GM12878 (cell line): ENCODE results near the gene NT5E. TPM values are rescaled to one million over a fixed set of nuclear protein-coding genes. Genes with fewer than 3 reads are reported as not detected.

Experiments used
- ASH2L ChIP-seq: fragments of 300-600, 200-600 bp; sonication (generic); IDR thresholded peaks from 2 replicates; pipeline ENCODE4 v1.6.1; 2017; ENCODE audit warnings: low read depth, mild to moderate bottlenecking, borderline replicate concordance
- BCLAF1 ChIP-seq: fragments of 450-650 bp; IDR thresholded peaks from 2 replicates; pipeline ENCODE4 v1.6.1; 2017; ENCODE audit warnings: antibody characterized with exemption, mild to moderate bottlenecking, moderate library complexity
- CBFB ChIP-seq: IDR thresholded peaks from 2 replicates; pipeline ENCODE4 v1.6.1; 2016; ENCODE audit warnings: antibody characterized with exemption, low read depth
- CBX5 ChIP-seq: sonication (generic); IDR thresholded peaks from 2 replicates; pipeline ENCODE4 v1.6.1; 2016; ENCODE audit warnings: low read depth, moderate library complexity, mild to moderate bottlenecking, inconsistent platforms
- DPF2 ChIP-seq: fragments of 450-650 bp; IDR thresholded peaks from 2 replicates; pipeline ENCODE4 v1.6.1; 2017; ENCODE audit warnings: mild to moderate bottlenecking
- E2F4 ChIP-seq: IDR thresholded peaks from 2 replicates; pipeline ENCODE4 v1.6.1; 2012; ENCODE audit warnings: low read depth, low read length, improper control_type of control experiment
- E4F1 ChIP-seq: fragments of 450-650 bp; IDR thresholded peaks from 2 replicates; pipeline ENCODE4 v1.6.1; 2018; ENCODE audit warnings: borderline replicate concordance, mild to moderate bottlenecking; ENCODE audit not compliant: partially characterized antibody
- IKZF1 ChIP-seq: fragments of 450-650 bp; conservative IDR thresholded peaks from 2 replicates; pipeline ENCODE4 v1.6.1; 2017; ENCODE audit warnings: antibody characterized with exemption, mild to moderate bottlenecking
- IKZF2 ChIP-seq, 2 experiments: fragments of 450-650 bp; IDR thresholded peaks; 2 replicates each; pipeline ENCODE4 v1.6.1; 2017; ENCODE audit warnings: mild to moderate bottlenecking in 2 of 2, moderate library complexity in 2 of 2
- JUND ChIP-seq: IDR thresholded peaks from 2 replicates; pipeline ENCODE4 v1.6.1; 2012; ENCODE audit warnings: low read depth, mild to moderate bottlenecking, low read length, improper control_type of control experiment, moderate library complexity
- MAX ChIP-seq: IDR thresholded peaks from 2 replicates; pipeline ENCODE4 v1.6.1; 2012; ENCODE audit warnings: low read depth, low read length, improper control_type of control experiment
- MTA2 ChIP-seq: fragments of 450-650 bp; IDR thresholded peaks from 2 replicates; pipeline ENCODE4 v1.6.1; 2016; ENCODE audit warnings: low read depth, mild to moderate bottlenecking, moderate library complexity
- PAX8 ChIP-seq: fragments of 450-650 bp; IDR thresholded peaks from 2 replicates; pipeline ENCODE4 v1.6.1; 2017; ENCODE audit warnings: mild to moderate bottlenecking, moderate library complexity
- SMC3 ChIP-seq: IDR thresholded peaks from 2 replicates; pipeline ENCODE4 v1.6.1; 2011; ENCODE audit warnings: low read length, improper control_type of control experiment, borderline replicate concordance
- SPI1 ChIP-seq: IDR thresholded peaks from 2 replicates; pipeline ENCODE4 v1.6.1; 2011; ENCODE audit warnings: low read depth, mild to moderate bottlenecking, low read length, moderate library complexity, borderline replicate concordance; ENCODE audit not compliant: insufficient read depth
- TARDBP ChIP-seq: IDR thresholded peaks from 2 replicates; pipeline ENCODE4 v1.6.1; 2016; ENCODE audit warnings: borderline replicate concordance
- TCF12 ChIP-seq: IDR thresholded peaks from 2 replicates; pipeline ENCODE4 v1.6.1; 2011; ENCODE audit warnings: low read depth, mild to moderate bottlenecking, low read length
- ZBED1 ChIP-seq: IDR thresholded peaks from 2 replicates; pipeline ENCODE4 v1.6.1; 2016; ENCODE audit warnings: borderline replicate concordance
- ZBTB33 ChIP-seq: fragments of 450-650 bp; IDR thresholded peaks from 2 replicates; pipeline ENCODE4 v1.6.1; 2017; ENCODE audit warnings: mild to moderate bottlenecking
- ZNF24 ChIP-seq: fragments of 450-650 bp; IDR thresholded peaks from 2 replicates; pipeline ENCODE4 v1.6.1; 2017; ENCODE audit warnings: antibody characterized with exemption, mild to moderate bottlenecking
- ZNF274 ChIP-seq: IDR thresholded peaks from one replicate; pipeline ENCODE4 v1.8.0; 2011; ENCODE audit not compliant: insufficient read length, insufficient read depth
- polyA plus RNA-seq, 11 experiments: library from polyadenylated mRNA; depleted of rRNA in 4 of 11; unstranded in 6 of 11; stranded (reverse) in 5 of 11; fragments of >200 nt; fragmentation: Nextera tagmentation in 4 of 11; fragmentation: Illumina TruSeq in 1 of 11; extraction: Ambion mirVana in 4 of 11; extraction: Trizol in 1 of 11; gene quantifications; 1 replicate in 1 of 11; 2 replicates in 10 of 11; pipeline versions ENCODE4 v1.2.1 to v1.2.3, GENCODE V29; 2011 to 2016; ENCODE audit warnings: inconsistent platforms in 2 of 11, missing spikeins in 2 of 11, low read depth in 1 of 11
- total RNA-seq, 4 experiments: library from RNA; depleted of rRNA in 3 of 4; stranded (reverse); fragments of >200 nt in 3 of 4; fragmentation: Illumina TruSeq in 1 of 4; extraction: Trizol in 1 of 4; gene quantifications; 2 replicates each; pipeline versions ENCODE4 v1.2.1 to v1.2.3, GENCODE V29; 2013 to 2021

Gene NT5E
- total and polyA plus RNA-seq, 10 of the 15 experiments (the other 5 are each of a cell fraction or from before 2014, with no cell fraction given), result 1.9 to 9.7 (median 7.3) TPM

GRCh38 chr6:85449818-85450759, at the start of gene NT5E (continued):
- TF ChIP-seq SPI1 (no peak), SMC3 (no peak), IKZF1 (peak; percentile 92), E4F1 (no peak), CBX5 (peak; percentile 18), PAX8 (no peak), TARDBP (no peak), BCLAF1 (no peak), TCF12 (no peak), ZNF24 (no peak), ZBTB33 (no peak), JUND (0 out of 2 replicates have a peak, but pooled peaks have one; percentile 2), MTA2 (no peak), CBFB (0 out of 2 replicates have a peak, but pooled peaks have one; percentile 4), DPF2 (peak; percentile 78; the same call in 1 of the 2 replicates), ASH2L (no peak), E2F4 (no peak), ZBED1 (no peak), ZNF274 (no peak), MAX (peak; percentile 9), IKZF2 (IDR thresholded peaks at IDR 0.05) (peak in 1 of 2 experiments; percentile 36; a peak in 2 of 4 replicates)
